HEK293 (cell line): ENCODE measurements around the gene C1orf122.

ENCODE experiments used
- CTCF ChIA-PET: fragments of 350-600 bp; formaldehyde crosslinking; extraction: SDS; loops from one replicate; lab custom pipeline; 2021; ENCODE audit warnings: antibody characterized with exemption; lab: Yijun Ruan, JAX
- POLR2A ChIA-PET: fragments of 300-600 bp; formaldehyde crosslinking; extraction: SDS; loops from one replicate; lab custom pipeline; 2020; ENCODE audit warnings: antibody characterized with exemption, inconsistent platforms; lab: Yijun Ruan, JAX
- H3K27ac ChIP-seq: fragments of 200-500 bp; sonication (Bioruptor generic); 2 replicates; pipeline ENCODE4 v1.5.1; 2014; ENCODE audit warnings: low read depth, low read length, control low read depth, inconsistent platforms; ENCODE audit errors: extremely low read depth
- H3K36me3 ChIP-seq, 2 experiments: fragments of 200-500 bp in 1 of 2; sonication (Bioruptor generic) in 1 of 2; 1 replicate in 1 of 2; 2 replicates in 1 of 2; pipeline ENCODE4 v1.5.1; 2014 to 2017; ENCODE audit warnings: inconsistent platforms in 2 of 2, low read length in 2 of 2; ENCODE audit not compliant: control insufficient read depth in 2 of 2, insufficient read depth in 1 of 2
- H3K4me1 ChIP-seq: fragments of 200-500 bp; sonication (Bioruptor generic); 2 replicates; pipeline ENCODE4 v1.5.1; 2014; ENCODE audit warnings: mild to moderate bottlenecking, low read length, inconsistent platforms; ENCODE audit not compliant: control insufficient read depth, insufficient read depth
- H3K4me3 ChIP-seq: 2 replicates; pipeline ENCODE4 v1.5.1; 2011; ENCODE audit warnings: low read depth, mild to moderate bottlenecking, control low read depth, low read length, moderate library complexity
- H3K9me3 ChIP-seq: fragments of 200-500 bp; sonication (Bioruptor generic); 2 replicates; pipeline ENCODE4 v1.5.1; 2014; ENCODE audit warnings: low read depth, low read length, inconsistent platforms; ENCODE audit not compliant: control insufficient read depth, insufficient read depth
- SP7 ChIP-seq: fragments of 450-650 bp; formaldehyde crosslinking; IDR thresholded peaks from 2 replicates; pipeline ENCODE4 v1.5.1; 2016; ENCODE audit warnings: missing biosample characterization, missing genetic modification characterization
- ZEB2 ChIP-seq: fragments of 450-650 bp; formaldehyde crosslinking; IDR thresholded peaks from 2 replicates; pipeline ENCODE4 v1.5.1; 2016; ENCODE audit warnings: missing biosample characterization, missing genetic modification characterization
- ZNF133 ChIP-seq: fragments of 450-650 bp; formaldehyde crosslinking; IDR thresholded peaks from 2 replicates; pipeline ENCODE4 v1.5.1; 2016; ENCODE audit warnings: missing biosample characterization, missing genetic modification characterization
- ZNF146 ChIP-seq: fragments of 450-650 bp; formaldehyde crosslinking; IDR thresholded peaks from 2 replicates; pipeline ENCODE4 v1.5.1; 2016; ENCODE audit warnings: missing biosample characterization, missing genetic modification characterization
- ZNF19 ChIP-seq: fragments of 450-650 bp; formaldehyde crosslinking; IDR thresholded peaks from 2 replicates; pipeline ENCODE4; 2016; ENCODE audit warnings: missing biosample characterization, missing genetic modification characterization, low read depth
- ZNF2 ChIP-seq: fragments of 450-650 bp; formaldehyde crosslinking; IDR thresholded peaks from 2 replicates; pipeline ENCODE4 v1.5.1; 2016; ENCODE audit warnings: missing biosample characterization, missing genetic modification characterization
- ZNF335 ChIP-seq: fragments of 450-650 bp; formaldehyde crosslinking; conservative IDR thresholded peaks from 2 replicates; pipeline ENCODE4 v1.5.1; 2016; ENCODE audit warnings: missing biosample characterization, missing genetic modification characterization
- ZNF423 ChIP-seq: fragments of 450-650 bp; formaldehyde crosslinking; IDR thresholded peaks from 2 replicates; pipeline ENCODE4 v1.5.1; 2016; ENCODE audit warnings: missing biosample characterization, missing genetic modification characterization
- ZNF610 ChIP-seq: fragments of 450-650 bp; formaldehyde crosslinking; IDR thresholded peaks from 2 replicates; pipeline ENCODE4 v1.5.1; 2016; ENCODE audit warnings: missing biosample characterization, missing genetic modification characterization, borderline replicate concordance
- ZNF654 ChIP-seq: fragments of 450-650 bp; formaldehyde crosslinking; IDR thresholded peaks from 2 replicates; pipeline ENCODE4 v1.5.1; 2016; ENCODE audit warnings: low read depth, missing biosample characterization, missing genetic modification characterization
- ZNF664 ChIP-seq: fragments of 450-650 bp; formaldehyde crosslinking; IDR thresholded peaks from 2 replicates; pipeline ENCODE4 v1.5.1; 2016; ENCODE audit warnings: missing biosample characterization, missing genetic modification characterization
- ZNF830 ChIP-seq: fragments of 450-650 bp; IDR thresholded peaks from 2 replicates; pipeline ENCODE4 v1.5.0; 2018; ENCODE audit warnings: missing biosample characterization, missing genetic modification characterization, low read depth, mild to moderate bottlenecking, moderate library complexity
- ZNF837 ChIP-seq: fragments of 450-650 bp; formaldehyde crosslinking; IDR thresholded peaks from 2 replicates; pipeline ENCODE4 v1.5.1; 2016; ENCODE audit warnings: missing biosample characterization, missing genetic modification characterization
- ZSCAN30 ChIP-seq: fragments of 450-650 bp; IDR thresholded peaks from 2 replicates; pipeline ENCODE4 v1.5.1; 2018; ENCODE audit warnings: missing biosample characterization, mild to moderate bottlenecking, missing genetic modification characterization, moderate library complexity
- TF ChIP-seq, protein P1 (sequence below): fragments of 450-650 bp; formaldehyde crosslinking; IDR thresholded peaks from 2 replicates; pipeline ENCODE4 v1.5.1; 2016; ENCODE audit warnings: missing biosample characterization, missing genetic modification characterization, low read depth
- TF ChIP-seq, protein P2 (sequence below): fragments of 450-650 bp; formaldehyde crosslinking; IDR thresholded peaks from 2 replicates; pipeline ENCODE4; 2016; ENCODE audit warnings: missing biosample characterization, missing genetic modification characterization
- TF ChIP-seq, protein P3 (sequence below): fragments of 450-650 bp; formaldehyde crosslinking; IDR thresholded peaks from 2 replicates; pipeline ENCODE4 v1.5.1; 2017; ENCODE audit warnings: missing biosample characterization, missing genetic modification characterization
- TF ChIP-seq, protein P4 (sequence below): fragments of 450-650 bp; formaldehyde crosslinking; IDR thresholded peaks from 2 replicates; pipeline ENCODE4 v1.5.1; 2016; ENCODE audit warnings: missing biosample characterization, missing genetic modification characterization
- TF ChIP-seq, protein P5 (sequence below): fragments of 450-650 bp; formaldehyde crosslinking; IDR thresholded peaks from 2 replicates; pipeline ENCODE4 v1.5.1; 2017; ENCODE audit warnings: missing biosample characterization, missing genetic modification characterization

The C1orf122 gene

DNA sequence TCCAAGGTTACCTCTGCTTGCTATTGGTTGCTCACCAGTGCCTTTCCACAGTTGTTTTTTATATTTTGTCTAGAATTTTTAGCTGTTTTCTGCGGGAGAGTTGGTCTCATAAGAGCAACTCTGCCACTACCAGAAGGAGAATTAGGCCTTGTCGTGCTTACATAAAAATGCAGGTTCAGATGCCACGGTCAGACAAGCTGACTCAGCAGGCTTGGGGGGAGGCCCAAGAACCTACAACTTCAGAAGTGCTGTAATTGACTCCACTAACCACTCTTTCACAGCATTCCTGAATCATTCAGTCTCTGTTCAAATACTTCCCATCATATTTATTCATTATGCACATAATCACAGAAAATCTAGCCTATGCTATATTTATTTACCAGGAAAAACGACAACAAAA is 23.5 kb downstream of the C1orf122 start:
- CTCF ChIA-PET = interaction anchor here (1.3 kb wide), 1 partner anchor 29 kb away, joined by 6 read pairs; no protein-coding TSS in a partner anchor
- H3K4me3 ChIP-seq = no peak overlapping the region
- no peaks in the 10 kb centered on the region for H3K4me1 ChIP-seq
- TF ChIP-seq ZNF654 (no peak), ZNF830 (no peak), ZNF335 (tag by site-specific recombination) (no peak), ZNF664 (tag by site-specific recombination) (no peak), ZNF610 (tag by site-specific recombination) (no peak)
- no peak overlapping the region for H3K27ac ChIP-seq
- POLR2A ChIA-PET = no interaction called here
- peaks cover 38 to 83% of the 10 kb centered on the region in 2 experiments for H3K36me3 ChIP-seq
- no peaks in the 10 kb centered on the region for H3K9me3 ChIP-seq

DNA sequence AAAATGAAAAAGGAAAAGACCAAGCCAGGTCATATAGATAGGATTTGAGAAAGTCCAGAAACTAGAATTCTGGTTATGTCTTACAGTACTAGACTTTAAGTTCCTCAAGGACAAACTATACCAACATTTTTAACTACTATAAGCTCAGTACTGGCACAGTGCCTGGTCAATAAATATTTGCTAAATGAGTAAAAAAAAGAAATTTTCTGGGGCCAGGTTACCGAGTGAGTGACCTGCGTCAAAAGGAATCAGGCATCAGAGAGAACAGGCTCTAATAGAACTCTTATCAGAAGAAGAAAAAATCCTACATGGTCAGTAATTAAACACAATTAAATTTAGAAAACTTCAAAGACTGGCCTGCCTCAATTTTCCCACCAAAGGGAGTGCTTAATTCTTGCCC is 24.2 kb downstream of the C1orf122 start:
- ChIA-PET CTCF (interaction anchor here (1.3 kb wide), 1 partner anchor 28 kb away, joined by 6 read pairs; no protein-coding TSS in a partner anchor), POLR2A (no interaction called here)
- no peaks in the 10 kb centered on the region for H3K9me3 ChIP-seq
- H3K36me3 ChIP-seq = peaks cover 38 to 82% of the 10 kb centered on the region in 2 experiments
- TF ChIP-seq ZNF133 (tag by site-specific recombination) = no peak
- TF ChIP-seq ZNF610 (tag by site-specific recombination) = no peak
- TF ChIP-seq, protein P1, sequence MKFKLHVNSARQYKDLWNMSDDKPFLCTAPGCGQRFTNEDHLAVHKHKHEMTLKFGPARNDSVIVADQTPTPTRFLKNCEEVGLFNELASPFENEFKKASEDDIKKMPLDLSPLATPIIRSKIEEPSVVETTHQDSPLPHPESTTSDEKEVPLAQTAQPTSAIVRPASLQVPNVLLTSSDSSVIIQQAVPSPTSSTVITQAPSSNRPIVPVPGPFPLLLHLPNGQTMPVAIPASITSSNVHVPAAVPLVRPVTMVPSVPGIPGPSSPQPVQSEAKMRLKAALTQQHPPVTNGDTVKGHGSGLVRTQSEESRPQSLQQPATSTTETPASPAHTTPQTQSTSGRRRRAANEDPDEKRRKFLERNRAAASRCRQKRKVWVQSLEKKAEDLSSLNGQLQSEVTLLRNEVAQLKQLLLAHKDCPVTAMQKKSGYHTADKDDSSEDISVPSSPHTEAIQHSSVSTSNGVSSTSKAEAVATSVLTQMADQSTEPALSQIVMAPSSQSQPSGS (tag by site-specific recombination) = no peak
- no peak for TF ChIP-seq ZEB2 (tag by site-specific recombination)
- no peak for TF ChIP-seq SP7
- TF ChIP-seq, protein P2, sequence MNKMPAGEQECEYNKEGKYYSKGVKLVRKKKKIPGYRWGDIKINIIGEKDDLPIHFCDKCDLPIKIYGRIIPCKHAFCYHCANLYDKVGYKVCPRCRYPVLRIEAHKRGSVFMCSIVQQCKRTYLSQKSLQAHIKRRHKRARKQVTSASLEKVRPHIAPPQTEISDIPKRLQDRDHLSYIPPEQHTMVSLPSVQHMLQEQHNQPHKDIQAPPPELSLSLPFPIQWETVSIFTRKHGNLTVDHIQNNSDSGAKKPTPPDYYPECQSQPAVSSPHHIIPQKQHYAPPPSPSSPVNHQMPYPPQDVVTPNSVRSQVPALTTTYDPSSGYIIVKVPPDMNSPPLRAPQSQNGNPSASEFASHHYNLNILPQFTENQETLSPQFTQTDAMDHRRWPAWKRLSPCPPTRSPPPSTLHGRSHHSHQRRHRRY (tag by site-specific recombination) = no peak
- TF ChIP-seq ZNF2 (tag by site-specific recombination) = no peak
- TF ChIP-seq ZNF837 (tag by site-specific recombination) = no peak
- TF ChIP-seq ZNF423 (tag by site-specific recombination) = no peak
- no peak for TF ChIP-seq ZNF19 (tag by site-specific recombination)
- TF ChIP-seq, protein P3, sequence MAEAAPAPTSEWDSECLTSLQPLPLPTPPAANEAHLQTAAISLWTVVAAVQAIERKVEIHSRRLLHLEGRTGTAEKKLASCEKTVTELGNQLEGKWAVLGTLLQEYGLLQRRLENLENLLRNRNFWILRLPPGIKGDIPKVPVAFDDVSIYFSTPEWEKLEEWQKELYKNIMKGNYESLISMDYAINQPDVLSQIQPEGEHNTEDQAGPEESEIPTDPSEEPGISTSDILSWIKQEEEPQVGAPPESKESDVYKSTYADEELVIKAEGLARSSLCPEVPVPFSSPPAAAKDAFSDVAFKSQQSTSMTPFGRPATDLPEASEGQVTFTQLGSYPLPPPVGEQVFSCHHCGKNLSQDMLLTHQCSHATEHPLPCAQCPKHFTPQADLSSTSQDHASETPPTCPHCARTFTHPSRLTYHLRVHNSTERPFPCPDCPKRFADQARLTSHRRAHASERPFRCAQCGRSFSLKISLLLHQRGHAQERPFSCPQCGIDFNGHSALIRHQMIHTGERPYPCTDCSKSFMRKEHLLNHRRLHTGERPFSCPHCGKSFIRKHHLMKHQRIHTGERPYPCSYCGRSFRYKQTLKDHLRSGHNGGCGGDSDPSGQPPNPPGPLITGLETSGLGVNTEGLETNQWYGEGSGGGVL (tag by site-specific recombination) = no peak
- TF ChIP-seq, protein P4, sequence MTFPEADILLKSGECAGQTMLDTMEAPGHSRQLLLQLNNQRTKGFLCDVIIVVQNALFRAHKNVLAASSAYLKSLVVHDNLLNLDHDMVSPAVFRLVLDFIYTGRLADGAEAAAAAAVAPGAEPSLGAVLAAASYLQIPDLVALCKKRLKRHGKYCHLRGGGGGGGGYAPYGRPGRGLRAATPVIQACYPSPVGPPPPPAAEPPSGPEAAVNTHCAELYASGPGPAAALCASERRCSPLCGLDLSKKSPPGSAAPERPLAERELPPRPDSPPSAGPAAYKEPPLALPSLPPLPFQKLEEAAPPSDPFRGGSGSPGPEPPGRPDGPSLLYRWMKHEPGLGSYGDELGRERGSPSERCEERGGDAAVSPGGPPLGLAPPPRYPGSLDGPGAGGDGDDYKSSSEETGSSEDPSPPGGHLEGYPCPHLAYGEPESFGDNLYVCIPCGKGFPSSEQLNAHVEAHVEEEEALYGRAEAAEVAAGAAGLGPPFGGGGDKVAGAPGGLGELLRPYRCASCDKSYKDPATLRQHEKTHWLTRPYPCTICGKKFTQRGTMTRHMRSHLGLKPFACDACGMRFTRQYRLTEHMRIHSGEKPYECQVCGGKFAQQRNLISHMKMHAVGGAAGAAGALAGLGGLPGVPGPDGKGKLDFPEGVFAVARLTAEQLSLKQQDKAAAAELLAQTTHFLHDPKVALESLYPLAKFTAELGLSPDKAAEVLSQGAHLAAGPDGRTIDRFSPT = no peak
- TF ChIP-seq ZNF146 (tag by site-specific recombination) = no peak
- TF ChIP-seq ZSCAN30 (tag by site-specific recombination) = no peak
- TF ChIP-seq, protein P5, sequence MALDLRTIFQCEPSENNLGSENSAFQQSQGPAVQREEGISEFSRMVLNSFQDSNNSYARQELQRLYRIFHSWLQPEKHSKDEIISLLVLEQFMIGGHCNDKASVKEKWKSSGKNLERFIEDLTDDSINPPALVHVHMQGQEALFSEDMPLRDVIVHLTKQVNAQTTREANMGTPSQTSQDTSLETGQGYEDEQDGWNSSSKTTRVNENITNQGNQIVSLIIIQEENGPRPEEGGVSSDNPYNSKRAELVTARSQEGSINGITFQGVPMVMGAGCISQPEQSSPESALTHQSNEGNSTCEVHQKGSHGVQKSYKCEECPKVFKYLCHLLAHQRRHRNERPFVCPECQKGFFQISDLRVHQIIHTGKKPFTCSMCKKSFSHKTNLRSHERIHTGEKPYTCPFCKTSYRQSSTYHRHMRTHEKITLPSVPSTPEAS (tag by site-specific recombination) = no peak
- no peak overlapping the region for H3K4me3 ChIP-seq
- no peaks in the 10 kb centered on the region for H3K4me1 ChIP-seq
- no peak overlapping the region for H3K27ac ChIP-seq
